ENCODE measurements around the gene CCDC15. TPM values are rescaled to one million over a fixed set of nuclear protein-coding genes. Genes with fewer than 3 reads are reported as not detected.

The CCDC15 gene, protein sequence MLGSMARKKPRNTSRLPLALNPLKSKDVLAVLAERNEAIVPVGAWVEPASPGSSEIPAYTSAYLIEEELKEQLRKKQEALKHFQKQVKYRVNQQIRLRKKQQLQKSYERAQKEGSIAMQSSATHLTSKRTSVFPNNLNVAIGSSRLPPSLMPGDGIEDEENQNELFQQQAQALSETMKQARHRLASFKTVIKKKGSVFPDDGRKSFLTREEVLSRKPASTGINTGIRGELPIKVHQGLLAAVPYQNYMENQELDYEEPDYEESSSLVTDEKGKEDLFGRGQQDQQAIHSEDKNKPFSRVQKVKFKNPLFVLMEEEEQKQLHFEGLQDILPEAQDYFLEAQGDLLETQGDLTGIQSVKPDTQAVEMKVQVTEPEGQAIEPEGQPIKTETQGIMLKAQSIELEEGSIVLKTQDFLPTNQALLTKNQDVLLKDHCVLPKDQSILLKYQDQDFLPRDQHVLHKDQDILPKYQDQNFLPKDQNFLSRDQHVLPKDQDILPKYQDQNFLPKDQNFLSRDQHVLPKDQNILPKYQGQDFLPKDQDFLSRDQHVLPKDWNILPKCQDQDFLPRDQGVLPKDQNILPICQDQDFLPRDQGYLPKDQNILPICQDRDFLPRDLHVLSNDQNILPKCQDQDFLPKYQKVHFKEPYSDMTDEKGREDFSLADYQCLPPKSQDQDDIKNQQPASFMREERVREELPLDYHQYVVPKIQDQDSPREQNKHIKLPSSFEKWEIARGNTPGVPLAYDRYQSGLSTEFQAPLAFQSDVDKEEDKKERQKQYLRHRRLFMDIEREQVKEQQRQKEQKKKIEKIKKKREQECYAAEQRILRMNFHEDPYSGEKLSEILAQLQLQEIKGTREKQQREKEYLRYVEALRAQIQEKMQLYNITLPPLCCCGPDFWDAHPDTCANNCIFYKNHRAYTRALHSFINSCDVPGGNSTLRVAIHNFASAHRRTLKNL
- 0.38 TPM for total RNA-seq
- long read RNA-seq, result 0 reads

DNA sequence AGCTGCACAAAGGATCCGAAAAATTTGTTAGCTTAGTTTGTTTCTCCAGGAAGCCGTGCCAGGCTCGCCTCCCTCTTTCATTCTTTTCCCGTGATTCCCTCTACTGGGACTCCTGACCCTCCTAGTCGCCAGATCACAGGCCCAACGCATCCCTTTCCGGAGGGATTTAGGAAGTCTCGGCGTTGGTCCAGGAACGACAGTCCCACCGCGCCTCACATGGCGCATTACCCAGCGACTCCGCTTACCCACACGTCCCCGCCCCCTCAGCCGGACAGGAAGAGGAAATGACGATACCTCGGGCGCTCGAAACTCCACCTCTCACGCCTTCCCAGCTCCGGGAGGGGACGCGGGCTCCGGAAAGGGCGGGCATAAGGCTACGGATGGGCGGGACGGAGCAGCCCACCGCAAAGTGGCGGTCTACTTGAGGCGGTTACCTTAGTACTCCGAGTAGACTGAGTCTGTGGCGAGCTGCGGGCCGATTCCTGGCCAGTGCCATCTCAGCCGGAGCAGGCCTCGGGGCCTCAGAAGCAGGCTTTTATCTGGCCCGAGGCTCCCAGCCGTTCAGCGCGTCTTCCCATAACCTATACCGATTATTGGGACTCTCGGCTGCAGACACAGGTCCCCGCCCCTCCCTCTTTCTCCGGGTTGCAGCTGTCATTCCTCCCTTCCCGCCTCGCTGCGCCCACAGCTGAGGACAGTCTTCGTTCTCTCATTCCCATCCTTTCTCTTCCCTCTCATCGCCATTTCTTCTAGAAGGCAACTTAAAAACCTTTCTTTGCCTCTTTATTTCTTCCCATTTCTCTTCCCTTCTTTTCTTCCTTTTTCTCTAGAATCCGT lies at the start of gene CCDC15:
Gene CCDC15 (plus strand): TSS at position 450 of the 837 bp plus-strand sequence. CDS start 531 bp downstream, outside the sequence.
- intact Hi-C loops (cut with DNase I), result loop anchor here (5.0 to 10.0 kb wide), 3 partner anchors 77 to 451 kb away; partner anchors contain the start of gene TMEM218
- DNase-seq (ENCODE audit: missing footprints) (peak; percentile 99), ATAC-seq (peak; percentile 100)

DNA sequence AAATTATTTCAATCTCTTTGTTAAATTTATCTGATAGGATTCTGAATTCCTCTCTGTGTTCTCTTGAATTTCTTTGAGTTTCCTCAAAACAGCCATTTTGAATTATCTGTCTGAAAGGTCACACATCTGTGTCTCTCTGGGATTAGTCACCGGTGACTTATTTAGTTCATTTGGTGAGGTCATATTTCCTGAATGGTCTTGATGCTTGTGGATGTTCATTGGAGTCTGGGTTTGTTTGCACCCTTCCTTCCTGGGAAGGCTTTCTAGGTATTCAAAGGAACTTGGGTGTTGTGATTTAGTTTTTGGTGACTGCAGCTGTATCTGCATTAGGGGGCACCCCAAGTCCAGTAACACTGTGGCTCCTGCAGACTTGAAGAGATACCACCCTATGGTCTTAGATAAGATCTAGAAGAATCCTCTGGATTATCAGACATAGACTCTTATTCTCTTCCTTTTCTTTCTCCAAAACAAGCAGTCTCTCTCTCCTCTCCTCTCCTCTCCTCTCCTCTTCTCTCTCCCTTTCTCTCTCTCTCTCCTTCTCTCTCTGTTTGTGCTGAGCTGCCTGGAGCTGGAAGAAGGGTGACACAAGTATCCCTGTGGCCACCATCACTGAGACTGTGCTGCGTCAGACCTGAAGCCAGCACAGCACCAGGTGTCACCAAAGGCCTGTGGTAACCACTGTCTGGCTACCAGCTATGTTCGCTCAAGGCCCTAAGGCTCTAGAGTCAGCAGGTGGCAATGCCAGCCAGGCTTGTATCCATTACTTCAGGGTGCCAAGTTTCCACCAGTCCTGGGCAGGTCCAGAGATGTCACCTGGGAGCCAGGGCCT lies 38.2 kb upstream of the CCDC15 start:
- ATAC-seq, result no peak
- no peak for DNase-seq (ENCODE audit: missing footprints)
- intact Hi-C loops (cut with DNase I), result no loop called here

DNA sequence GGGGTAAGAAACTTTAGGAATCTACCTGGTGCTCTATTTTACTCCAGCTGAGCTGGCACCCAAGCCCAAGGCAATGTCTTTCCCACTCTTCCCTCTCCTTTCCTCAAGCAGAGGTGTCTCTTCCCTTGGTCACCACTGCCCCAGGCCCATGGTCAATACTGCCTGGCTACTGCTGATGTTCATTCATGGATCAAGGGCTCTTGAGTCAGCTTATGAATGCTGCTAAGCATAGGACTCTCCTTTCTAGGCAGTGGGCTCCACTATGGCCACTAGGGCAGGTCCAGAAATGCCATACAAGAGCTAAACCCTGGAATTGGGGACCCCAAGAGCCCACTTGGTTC lies 37.7 kb upstream of the CCDC15 start:
- no peak for ATAC-seq
- DNase-seq (ENCODE audit: missing footprints), result no peak
- intact Hi-C loops (cut with DNase I), result no loop called here

DNA sequence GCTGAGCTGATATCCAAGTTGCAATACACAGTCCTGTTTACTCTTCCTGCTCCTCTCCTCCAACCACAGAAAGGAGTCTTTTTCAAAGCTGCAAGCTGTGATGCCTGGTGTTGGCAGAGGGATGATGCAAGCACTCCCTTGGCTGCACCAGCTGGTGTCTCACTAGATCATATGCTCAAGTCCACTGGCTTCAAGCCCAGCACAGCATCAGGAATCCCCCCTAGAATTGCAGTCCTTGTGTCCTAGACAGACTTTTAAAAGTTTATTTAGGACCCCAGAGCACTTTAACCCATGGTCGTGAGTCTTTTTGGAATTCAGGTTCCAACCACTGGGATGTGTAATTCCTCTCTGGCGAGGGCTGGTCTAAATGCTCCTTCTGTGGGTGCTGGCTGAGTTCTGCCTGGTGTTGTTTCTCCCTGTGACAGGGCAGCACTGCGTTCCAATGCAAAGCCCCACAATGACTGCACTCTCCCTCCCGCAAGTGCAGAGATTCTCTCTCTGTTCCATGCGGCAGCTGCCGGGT lies 36.8 kb upstream of the CCDC15 start:
- no peak for ATAC-seq
- intact Hi-C loops (cut with DNase I), result no loop called here
- DNase-seq (ENCODE audit: missing footprints), result no peak

DNA sequence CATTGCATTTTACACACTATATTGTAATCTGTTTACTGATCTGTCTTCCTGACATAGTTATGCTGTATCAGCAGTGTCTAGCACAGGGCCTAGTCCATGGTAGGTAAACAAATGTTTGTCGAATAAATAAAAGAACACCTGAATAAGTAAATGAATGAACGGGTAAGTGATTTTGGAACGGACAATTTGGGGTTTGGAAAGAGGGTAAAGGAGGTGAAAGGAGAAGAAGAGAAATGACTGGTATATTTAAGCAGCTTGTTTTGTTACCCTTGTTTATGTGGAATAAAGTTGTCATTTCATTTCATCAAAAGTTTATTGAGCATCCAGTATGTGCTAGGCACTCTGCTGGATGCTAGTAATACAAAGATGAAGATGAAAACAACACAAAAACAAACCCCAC lies 35.1 kb upstream of the CCDC15 start, which contains the start of gene HEPN1:
Gene HEPN1 (plus strand): TSS at position 301 of the 400 bp plus-strand sequence.
- no peak for ATAC-seq
- intact Hi-C loops (cut with DNase I), result no loop called here
- no peak for DNase-seq (ENCODE audit: missing footprints)

DNA sequence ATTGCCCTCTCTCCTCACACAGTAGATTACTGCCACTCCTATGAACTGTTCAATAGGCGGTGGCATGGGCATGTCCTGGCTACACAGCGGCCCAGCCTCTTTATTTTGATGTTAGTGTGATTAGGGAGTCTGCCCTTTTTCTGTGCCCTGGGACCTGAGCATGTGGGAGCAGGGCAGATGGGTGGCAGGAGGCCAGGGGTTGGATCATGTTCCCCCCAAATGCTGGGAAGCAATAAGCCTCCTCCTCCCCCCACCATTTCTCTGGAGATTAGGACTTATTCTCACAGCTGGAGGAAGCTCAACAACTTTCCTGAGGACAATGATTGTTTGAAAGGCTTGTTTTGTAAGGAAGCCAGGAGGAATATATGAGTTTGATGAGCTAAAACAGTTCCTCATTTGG lies 34.1 kb upstream of the CCDC15 start:
- no peak for DNase-seq (ENCODE audit: missing footprints)
- no peak for ATAC-seq
- intact Hi-C loops (cut with DNase I), result no loop called here

DNA sequence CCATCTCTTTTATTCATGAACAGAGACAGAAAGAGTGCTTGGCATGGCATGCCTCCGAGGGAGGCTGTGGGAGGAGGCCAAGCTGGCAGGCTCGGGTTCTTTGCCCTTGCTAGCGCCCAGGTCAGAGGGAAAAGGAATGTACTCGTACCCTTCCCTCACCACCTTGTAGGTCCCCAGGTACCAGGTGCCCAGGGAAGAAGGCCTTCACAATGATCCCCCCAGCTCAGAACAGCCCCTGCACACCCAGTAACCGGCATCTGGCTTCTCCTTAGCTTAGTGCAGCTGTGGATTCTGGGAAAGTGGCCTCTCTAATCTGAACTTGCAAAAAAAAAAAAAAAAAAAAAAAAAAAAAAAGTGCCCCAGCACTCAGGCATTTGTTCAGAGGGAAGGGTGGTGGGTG lies 33.6 kb upstream of the CCDC15 start:
- intact Hi-C loops (cut with DNase I), result no loop called here
- no peak for ATAC-seq
- no peak for DNase-seq (ENCODE audit: missing footprints)

DNA sequence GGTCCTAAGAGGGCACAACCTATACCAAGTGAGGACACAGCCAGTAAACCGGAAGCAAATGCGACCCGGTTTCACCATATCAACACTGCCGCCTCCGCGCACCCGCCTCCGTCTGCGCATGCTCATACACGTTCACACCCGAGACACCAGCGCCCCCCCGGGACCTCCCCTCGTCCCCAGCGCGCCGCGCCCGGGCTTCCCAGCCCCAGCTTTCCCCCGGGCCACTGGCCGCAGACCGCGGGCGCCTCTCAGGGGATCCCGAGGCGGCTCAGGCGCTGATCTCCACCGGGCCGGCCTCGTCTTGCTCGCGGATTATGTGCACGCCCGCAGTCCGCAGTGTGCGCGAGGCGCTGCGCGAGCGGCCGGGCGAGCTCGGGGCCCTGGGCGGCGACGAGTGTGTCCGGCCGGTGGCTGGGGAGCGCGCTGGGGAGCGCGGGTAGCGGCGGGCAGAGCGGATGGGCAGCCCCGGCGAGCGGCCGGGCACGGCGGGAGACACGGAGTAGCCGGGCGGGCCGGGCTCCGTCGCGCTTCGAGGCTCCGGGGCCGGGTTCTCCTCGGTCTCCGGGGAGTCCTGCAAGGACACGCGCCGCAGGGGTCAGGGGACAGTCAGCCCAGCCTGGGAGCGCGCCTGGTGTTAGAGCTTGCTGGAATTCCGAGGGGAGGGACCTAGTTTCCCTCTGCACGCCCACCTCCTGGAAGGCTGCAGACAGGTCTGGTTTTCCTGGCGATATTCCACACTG lies 33.0 kb upstream of the CCDC15 start:
- ATAC-seq (peak; percentile 64), DNase-seq (ENCODE audit: missing footprints) (peak; percentile 82)
- intact Hi-C loops (cut with DNase I), result loop anchor here (1.0 kb wide), 2 partner anchors 24 to 45 kb away; partner anchors contain the start of gene ROBO4

DNA sequence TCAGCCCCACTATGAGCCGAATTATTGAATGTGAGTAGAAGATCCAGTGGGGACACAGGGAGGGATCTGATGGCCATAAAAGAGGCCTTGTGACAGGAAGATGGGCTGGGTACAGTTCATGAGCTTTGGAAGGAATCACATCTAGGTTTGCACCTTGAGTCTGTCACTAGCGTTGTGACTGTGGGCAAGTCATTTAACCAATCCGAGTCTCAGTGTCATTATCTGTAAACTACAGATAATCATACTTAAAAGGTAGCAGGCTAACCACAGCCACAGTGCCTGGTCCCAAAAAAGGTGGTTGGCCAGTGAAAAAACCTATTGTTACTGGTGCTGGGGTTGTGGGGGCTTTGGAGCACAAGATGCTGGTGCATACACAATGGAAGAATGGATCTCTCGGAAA lies 31.2 kb upstream of the CCDC15 start:
- ATAC-seq (no peak), DNase-seq (ENCODE audit: missing footprints) (no peak)
- intact Hi-C loops (cut with DNase I), result no loop called here

DNA sequence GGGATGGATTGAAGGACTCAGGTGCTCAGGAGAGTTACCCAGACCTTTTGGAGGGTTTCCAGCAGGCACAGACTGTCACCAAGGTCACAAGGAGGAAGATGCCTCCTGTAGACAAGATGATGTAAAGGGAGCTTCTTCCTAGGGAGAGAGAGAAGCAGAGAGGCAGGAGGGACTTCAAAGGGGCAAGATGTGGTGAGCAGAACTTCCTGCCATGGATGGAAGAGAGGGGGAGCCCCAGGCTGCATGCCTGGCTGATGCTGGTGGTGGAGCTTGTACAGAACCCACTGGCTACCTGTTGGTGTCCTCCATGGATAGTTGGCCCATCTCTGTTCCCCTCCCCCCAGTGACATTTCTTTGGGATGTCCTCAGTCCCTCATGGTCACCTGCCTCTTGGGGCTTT lies 30.7 kb upstream of the CCDC15 start:
- no peak for ATAC-seq
- intact Hi-C loops (cut with DNase I), result no loop called here

DNA sequence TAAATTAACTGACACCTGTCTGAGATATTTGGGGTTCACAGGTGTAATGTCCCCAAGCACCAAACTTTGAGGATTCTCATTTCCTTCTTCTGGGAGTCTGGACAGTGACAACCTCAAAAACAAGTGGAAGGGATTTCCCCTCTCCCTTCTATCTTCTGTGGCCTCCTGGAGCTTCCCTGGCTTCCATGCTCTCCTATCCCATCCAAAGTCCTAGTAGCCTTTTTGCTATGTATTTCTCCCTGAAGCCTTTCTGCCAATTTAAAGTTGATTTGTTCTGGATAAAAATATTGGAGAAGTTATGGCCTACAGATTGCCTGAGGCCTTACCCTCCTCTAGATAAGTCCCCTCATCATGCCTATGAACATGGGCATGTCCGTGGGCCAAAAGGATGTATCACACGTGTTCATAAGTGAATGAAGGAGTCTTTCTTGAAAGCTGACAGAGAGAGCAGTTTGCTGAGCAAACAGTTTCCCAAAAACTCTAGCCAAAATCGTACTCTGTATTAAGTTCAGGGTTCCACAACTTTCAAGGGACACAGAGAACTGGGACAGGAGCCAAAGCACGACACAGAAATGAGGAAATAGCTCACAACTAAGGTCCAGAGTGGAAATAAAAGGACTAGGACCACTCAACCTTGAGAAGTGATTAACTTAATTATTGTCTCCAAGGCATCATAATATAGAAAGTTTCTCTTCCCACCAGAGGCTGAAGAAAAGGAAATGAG lies 24.9 kb upstream of the CCDC15 start:
- no peak for DNase-seq (ENCODE audit: missing footprints)
- intact Hi-C loops (cut with DNase I), result no loop called here
- ATAC-seq, result no peak

More for the DNA sequence above, 30.7 kb upstream of the CCDC15 start:
- DNase-seq (ENCODE audit: missing footprints), result no peak

DNA sequence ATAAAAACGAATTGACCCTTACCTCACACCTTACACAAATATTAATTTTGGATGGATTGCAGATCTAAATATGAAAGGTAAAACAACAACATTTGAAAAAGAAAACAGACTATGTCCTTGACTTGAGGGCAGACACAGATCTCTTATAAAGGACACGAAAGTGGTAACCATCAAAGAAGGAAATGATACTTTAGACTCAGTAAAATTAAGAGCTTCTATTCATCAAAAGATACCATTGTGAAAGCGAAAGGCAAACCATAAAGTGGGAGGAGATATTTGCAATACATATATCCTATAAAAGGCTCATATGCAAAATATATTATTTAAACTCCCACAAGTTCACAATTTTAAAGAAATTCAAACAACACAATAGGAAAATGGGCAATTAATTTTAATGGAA lies 23.2 kb upstream of the CCDC15 start:
- intact Hi-C loops (cut with DNase I), result no loop called here

DNA sequence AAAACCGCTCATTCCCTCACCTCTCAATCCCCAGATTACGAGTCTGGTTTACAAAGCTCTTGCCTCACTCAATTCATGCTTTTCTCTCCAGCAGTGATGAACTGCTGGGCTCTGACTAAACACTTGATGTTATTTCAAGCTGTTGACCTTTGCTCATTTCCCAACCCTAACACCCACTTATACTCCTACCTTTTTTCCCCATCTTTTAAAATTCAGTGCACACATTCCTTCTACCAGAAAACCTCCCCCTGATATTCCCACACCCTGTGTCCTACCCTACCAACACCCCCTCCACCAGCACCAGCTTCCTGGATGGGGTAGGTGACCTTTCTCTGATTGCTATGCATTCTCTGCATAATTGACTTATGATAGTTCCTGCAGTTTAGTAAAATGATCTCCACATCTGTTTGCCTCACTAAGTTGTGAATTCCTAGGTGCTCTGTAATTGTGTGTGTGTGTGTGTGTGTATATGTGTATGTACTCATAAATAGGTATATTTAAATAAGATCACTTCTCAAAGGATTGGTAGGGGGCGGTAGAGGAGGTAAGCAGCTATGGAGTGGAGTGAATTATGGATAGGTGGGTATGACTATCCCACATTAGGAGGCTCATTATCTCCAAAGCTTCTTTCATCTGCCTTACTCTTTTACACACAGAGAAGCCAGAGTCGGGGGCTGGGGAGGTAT lies 19.0 kb upstream of the CCDC15 start:
- ATAC-seq (no peak), DNase-seq (ENCODE audit: missing footprints) (no peak)
- intact Hi-C loops (cut with DNase I), result no loop called here

More for the DNA sequence above, 23.2 kb upstream of the CCDC15 start:
- no peak for DNase-seq (ENCODE audit: missing footprints)
- ATAC-seq, result no peak

DNA sequence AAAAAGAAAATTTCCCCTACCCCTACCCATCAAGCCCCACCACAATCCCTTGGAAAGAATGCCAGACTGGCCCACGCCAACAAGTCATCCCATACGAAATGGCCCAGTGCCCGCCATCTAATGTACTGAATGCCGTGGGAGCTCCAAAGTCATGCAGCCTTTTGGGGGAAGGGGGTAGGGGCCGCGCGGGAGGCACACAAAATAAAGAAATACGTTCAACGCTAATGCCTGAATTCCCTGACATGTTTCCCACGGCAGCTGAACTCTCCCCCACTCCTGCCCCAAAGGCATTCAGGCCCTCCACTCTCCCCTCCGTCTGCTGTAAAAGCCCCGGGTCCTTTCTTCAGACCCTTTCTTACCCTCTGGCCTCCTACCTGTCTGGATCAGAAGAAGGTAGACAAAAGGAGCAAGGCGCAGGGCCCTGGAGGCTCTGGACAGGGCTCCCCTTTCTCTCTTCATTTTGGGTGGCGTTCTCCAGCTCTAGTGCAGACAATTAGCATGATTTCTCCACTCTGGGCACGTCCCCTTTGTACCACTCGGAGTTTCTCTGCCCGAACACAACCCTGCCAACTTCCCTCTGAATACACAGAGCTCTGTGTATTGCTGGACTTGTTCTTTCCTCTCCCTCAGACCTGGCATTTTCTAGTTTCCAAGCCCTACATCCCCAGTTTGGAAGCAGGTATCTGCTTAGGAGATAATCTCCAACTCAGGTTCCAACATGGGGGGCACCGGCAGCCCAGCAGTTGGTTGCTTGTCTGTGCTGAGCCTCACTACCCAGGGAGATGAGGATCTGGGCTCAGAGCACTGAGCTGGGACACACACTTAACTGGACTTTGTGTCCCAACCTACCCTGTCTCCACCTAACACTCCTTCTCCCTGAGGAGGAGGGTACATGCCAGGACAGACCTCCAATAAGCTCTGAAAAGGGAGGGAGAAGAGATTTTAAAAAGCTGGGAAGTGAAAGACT lies 18.2 kb upstream of the CCDC15 start, which contains the start of gene HEPACAM:
Gene HEPACAM (minus strand): TSS at position 500 of the 967 bp plus-strand sequence. CDS start 41 bp downstream, at position 459.
- no peak for DNase-seq (ENCODE audit: missing footprints)
- ATAC-seq, result no peak

More for the DNA sequence above, 18.2 kb upstream of the CCDC15 start, which contains the start of gene HEPACAM:
- intact Hi-C loops (cut with DNase I), result no loop called here
